ENCODE measurements around the gene BLTP1.
A peak's percentile ranks its signal among the peaks of the same experiment; 100 is the strongest.
"Not testable (repeated sequence)": the region's sequence is repeated elsewhere in the genome, so short reads cannot be mapped to it uniquely, and the experiment has no call there.

The BLTP1 gene

GRCh38 chr4:122151982-122152710 is at the start of gene BLTP1:
TSS of gene BLTP1 (plus strand) at chr4:122152331. CDS start at chr4:122170648, 18,317 bp downstream.
- DNase-seq, result peak; percentile 54

GRCh38 chr4:122104184-122104583 is 47.9 kb upstream of the BLTP1 start:
- no peak for DNase-seq

- DNase-seq, result no peak
Observed at GRCh38 chr4:122107680-122108079, 44.5 kb upstream of the BLTP1 start.

- DNase-seq, result not testable (repeated sequence)
Observed at GRCh38 chr4:122110304-122110703, 41.8 kb upstream of the BLTP1 start.

- DNase-seq, result no peak
Observed at GRCh38 chr4:122117743-122118142, 34.4 kb upstream of the BLTP1 start.

GRCh38 chr4:122118243-122118642 is 33.9 kb upstream of the BLTP1 start:
- no peak for DNase-seq

- DNase-seq, result no peak
Observed at GRCh38 chr4:122119739-122120138, 32.4 kb upstream of the BLTP1 start.

DNA sequence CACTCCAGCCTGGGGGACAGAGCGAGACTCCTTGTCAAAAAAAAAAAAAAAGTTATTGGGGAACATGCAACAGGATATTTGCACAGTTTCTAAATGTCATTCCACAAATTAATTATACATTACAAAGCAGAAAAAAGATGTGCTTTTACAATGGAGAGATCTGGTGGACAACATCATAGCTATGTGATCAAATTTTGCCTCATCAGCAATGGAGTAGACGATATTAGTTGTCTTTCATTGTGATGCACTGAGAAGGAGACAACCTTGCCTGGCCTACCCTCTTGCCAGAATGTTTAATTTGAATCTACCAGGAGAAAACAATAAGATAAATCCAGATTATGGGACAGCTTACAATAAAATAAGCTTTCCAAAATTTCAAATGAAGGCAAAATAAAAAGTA is 30.5 kb upstream of the BLTP1 start:
- no peak for DNase-seq

DNA sequence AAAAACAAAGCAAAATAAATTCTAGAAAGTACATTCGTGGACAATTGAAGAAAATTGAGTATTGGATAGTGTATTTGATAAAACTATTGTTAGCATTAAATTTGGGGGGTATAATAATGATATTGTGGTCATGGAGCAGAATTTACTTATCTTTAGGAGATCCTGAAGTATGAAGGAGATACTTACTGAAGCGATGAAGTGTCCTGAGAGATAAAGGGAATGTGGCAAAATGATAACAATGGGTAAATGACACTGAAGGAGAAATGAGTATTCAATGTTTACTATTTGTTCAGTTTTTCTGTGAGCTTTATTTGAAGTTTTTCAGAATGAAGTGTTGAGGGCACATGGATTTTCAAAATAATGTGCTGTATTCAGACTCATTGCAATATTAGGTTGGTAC is 30.0 kb upstream of the BLTP1 start:
- DNase-seq, result no peak

DNA sequence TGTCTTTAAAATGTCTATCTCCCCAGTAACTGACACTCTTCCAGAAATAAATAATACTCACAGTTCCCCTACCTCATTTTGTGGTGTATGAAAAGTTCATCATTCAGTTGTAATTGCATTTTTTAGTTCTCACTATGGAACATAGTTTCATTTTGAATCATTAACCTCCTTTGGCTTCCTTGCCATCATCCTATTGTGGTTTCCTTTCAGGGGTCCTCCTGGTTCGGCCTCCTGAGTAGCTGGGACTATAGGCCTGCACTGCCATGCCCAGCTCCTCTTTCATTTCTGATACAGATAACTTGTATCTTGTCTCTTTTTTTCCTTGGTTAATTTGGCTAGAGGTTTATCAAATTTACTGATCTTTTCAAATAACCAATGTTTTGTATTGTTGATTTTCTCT is 23.1 kb upstream of the BLTP1 start:
- no peak for DNase-seq

DNA sequence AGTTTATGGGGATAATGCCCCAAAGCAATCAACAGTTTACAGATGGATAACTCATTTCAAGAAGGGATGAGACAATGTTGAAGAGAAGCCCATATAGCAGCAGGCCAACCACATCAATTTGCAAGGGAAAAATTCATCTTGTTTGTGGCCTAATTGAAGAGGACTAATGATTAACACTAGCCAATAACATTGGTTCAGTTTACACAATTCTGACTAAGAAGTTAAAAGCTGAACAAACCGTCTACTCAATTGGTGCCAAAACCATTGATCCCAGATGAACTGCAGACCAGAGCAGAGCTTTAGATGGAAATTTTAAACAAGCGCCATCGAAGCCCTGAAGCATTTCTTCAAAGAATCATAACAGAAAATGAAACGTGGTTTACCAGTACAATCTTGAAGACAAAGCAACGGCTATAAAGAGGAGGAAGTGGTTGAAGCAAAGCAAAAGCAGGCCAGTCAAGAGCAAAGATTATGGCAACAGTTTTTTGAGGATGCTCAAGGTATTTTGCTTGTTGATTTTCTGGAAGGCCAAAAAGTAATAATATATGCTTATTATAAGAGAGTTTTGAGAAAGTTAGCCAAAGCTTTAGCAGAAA is 20.5 kb upstream of the BLTP1 start:
- DNase-seq, result no peak

- no peak for DNase-seq
Observed at GRCh38 chr4:122132891-122133290, 19.2 kb upstream of the BLTP1 start.

DNA sequence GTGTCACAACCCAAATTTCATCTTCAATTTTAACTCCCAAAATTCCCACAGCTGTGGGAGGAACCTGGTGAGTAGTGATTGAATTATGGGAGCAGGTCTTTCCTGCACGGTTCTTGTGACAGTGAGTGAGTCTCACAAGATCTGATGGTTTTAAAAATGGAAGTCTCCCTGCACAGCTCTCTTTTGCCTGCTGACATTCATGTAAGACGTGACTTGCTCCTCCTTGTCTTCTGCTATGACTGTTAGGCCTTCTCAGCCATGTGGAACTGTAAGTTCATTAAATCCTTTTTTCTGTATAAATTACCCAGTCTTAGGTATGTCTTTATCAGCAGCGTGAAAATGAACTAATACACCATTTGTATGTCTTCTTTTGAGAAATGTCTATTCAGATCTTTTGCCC is 13.0 kb upstream of the BLTP1 start:
- DNase-seq, result no peak

DNA sequence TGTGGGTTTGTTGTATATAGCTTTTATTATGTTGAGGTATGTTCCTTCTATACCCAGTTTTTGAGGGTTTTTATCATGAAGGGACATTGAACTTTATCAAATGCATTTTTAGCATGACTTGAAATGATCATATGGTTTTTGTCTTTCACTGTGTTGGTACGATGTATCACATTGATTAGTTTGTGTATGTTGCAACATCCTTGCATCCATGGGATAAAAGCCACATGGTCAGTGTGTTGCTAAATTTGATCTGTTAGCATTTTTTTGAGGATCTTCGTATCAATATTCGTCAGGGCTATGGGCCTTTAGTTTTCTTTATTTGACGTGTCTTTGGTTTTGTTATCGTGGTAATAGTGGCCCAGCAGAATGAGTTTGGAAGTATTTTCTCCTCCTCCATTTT is 11.3 kb upstream of the BLTP1 start:
- no peak for DNase-seq

DNA sequence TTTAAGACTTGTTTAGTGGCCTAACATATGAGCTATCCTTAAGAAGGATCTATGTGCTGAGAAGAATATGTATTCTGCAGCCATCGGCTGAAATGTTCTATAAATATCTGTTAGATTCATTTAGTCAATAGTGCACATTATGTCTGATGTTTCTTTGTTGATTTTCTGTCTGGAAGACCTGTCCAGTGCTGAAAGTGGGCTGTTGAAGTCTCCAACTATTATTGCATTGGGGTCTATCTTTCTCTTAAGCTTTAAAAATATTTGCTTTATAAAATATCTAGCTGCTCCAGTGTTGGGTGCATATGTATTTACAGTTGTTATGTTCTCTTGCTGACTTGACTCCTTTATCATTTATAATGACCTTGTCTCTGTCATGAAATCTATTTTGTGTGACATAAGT is 9.4 kb upstream of the BLTP1 start:
- DNase-seq, result no peak

GRCh38 chr4:122146652-122147051 is 5.5 kb upstream of the BLTP1 start:
- DNase-seq, result no peak

DNA sequence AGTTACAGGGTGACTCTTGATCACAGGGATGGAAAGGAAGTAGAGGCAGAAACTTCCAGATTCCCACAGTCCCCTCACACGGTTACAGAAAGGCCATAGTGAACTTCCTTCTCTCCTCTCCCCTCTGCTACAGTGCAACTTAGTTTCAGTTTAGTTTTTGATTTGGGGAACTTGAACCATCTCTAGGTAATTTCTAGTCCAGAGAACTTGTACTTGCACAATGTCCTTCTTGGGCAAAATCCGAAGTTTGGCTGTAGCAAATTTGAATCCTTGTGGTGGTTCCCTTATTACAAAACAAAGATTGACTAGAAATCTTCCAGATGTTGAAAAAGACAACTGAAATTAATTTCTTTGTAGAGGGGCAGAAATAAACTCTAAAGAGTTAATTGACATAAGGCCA is 1.2 kb upstream of the BLTP1 start:
- DNase-seq, result no peak

GRCh38 chr4:122152711-122153226 is 638 bp downstream of the BLTP1 start:
- DNase-seq, result peak; percentile 35

DNA sequence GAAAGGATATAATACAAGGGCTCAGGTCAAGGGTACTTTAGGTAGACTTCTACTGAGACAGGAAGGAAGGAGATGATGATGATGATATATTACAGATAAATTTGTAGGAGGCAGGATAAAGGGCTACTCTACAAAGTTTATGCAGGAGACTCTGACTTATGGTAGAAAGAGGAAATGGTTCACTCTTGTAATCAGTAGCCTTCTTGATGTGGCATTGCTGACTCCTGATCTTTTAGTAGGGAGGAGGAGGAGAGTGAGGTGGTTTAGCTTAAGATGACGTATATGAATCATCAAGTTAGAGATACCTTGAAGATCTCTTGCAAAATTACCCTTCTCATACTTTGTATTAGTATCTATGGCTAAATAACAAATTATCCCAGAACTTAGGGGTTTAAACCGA is 4.7 kb downstream of the BLTP1 start:
- DNase-seq, result no peak

- DNase-seq, result no peak
Observed at GRCh38 chr4:122163301-122163700, 11.2 kb downstream of the BLTP1 start.

GRCh38 chr4:122163767-122164166 is 11.6 kb downstream of the BLTP1 start:
- no peak for DNase-seq

- DNase-seq, result no peak
Observed at GRCh38 chr4:122167369-122167768, 15.2 kb downstream of the BLTP1 start.

GRCh38 chr4:122170775-122171174 is 18.6 kb downstream of the BLTP1 start:
- no peak for DNase-seq

GRCh38 chr4:122171323-122171722 is 19.2 kb downstream of the BLTP1 start:
- no peak for DNase-seq

DNA sequence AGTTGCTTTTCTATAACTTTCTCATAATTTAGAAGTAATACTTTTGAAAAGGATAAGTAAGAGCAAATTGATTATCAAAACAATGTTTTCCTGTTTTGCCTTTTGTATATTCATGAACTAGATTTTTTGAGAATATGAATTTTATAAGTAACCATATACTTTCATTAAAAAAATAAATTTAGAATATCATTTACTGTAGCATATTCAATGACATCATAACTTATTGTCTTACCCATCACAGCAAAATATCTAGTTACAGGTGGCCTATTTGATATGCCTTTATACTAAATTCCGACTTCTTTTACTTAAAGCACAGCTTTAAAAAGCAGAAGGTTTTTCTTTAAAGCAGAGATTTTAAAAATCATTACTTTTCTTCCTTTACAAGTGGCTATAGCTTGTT is 20.1 kb downstream of the BLTP1 start:
- no peak for DNase-seq
